Epithelial cell of umbilical artery (primary cell): ENCODE data around the gene MLNR. TPM values are rescaled to one million over a fixed set of nuclear protein-coding genes. Genes with fewer than 3 reads are reported as not detected.

Experiments
- total RNA-seq: library from RNA; depleted of rRNA; stranded (reverse); fragments of >200 nt; gene quantifications from 2 replicates; pipeline ENCODE4 v1.2.3, GENCODE V29; 2014

Gene MLNR, protein sequence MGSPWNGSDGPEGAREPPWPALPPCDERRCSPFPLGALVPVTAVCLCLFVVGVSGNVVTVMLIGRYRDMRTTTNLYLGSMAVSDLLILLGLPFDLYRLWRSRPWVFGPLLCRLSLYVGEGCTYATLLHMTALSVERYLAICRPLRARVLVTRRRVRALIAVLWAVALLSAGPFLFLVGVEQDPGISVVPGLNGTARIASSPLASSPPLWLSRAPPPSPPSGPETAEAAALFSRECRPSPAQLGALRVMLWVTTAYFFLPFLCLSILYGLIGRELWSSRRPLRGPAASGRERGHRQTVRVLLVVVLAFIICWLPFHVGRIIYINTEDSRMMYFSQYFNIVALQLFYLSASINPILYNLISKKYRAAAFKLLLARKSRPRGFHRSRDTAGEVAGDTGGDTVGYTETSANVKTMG
- not detected in 2 replicates for total RNA-seq

DNA sequence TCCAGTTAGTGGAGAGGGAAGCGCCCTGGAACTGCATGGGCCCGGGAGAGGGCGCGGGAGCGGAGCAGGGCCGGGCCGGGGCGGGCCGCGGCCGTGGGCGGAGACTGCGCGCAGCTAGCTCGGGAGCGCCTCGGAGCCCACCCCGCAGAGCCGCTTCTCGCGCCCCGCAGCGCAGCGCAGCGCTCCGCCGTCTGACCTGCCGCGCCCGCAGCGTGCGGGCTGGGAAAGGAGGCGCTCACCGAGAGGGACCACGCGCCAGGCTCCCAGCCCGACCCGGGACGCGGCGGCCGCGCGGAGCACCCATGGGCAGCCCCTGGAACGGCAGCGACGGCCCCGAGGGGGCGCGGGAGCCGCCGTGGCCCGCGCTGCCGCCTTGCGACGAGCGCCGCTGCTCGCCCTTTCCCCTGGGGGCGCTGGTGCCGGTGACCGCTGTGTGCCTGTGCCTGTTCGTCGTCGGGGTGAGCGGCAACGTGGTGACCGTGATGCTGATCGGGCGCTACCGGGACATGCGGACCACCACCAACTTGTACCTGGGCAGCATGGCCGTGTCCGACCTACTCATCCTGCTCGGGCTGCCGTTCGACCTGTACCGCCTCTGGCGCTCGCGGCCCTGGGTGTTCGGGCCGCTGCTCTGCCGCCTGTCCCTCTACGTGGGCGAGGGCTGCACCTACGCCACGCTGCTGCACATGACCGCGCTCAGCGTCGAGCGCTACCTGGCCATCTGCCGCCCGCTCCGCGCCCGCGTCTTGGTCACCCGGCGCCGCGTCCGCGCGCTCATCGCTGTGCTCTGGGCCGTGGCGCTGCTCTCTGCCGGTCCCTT, at the start of gene MLNR:
Gene MLNR (plus strand): TSS at position 303 of the 820 bp plus-strand sequence. CDS start 0 bp downstream, at position 303.

DNA sequence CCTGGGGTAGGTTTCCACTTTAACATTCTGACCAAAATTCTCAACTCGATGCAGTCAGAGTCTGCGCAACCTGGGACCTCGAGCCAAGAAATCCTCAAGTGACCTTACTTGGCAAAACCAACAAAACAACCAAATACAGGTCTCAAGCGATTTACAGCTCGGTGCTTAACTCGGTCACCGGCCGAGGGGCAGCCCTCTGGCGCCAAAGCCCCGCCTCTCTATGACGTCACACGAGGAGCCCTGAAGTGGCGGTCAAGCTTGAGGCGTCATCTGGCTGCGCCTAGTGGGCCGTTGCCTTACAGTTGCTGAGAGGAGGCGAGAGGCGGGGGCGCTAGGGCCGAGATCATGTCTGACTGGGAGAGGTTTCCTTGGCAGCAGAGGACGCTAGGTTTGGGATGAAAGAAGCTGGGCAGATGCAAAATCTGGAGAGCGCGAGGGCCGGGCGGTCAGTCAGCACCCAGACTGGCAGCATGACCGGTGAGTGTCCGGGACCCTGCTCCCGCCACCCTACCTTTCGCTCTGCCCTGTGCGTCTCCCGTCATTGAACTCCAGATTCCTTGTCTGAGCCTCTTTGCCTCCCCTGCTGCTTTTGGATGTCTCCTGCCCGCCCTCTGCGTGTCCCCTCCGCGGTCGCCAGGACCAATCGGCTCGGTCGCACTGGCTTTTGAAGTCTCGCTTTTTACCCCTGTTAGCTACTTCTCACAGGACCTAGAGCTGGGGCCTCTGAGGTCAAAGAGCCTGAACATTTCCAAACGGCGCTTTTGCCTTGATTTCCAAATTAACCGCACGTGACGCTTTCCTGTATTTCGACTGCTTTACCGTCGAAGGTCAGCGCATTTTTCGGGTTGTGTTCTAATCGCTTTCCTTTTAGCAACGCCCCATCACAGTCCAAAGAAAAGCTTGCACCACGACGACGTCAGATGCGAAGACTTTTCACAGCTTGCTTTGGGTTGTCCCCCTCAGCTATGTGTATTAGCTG, 27.8 kb downstream of the MLNR start, which contains the start of gene CDADC1:
Gene CDADC1 (plus strand): TSS at position 283 of the 979 bp plus-strand sequence. CDS start 113 bp downstream, at position 396.

Other genes with a start within 250 kb of the MLNR start
- gene FNDC3A, start 244.4 kb upstream of the MLNR start, total RNA-seq = 45.8 and 52.9 TPM in 2 replicates
- gene CDADC1, start 27.6 kb downstream of the MLNR start, total RNA-seq = 2.9 and 4.4 TPM in 2 replicates
- 5.8 and 10.4 TPM in 2 replicates for gene CAB39L, start 223.7 kb downstream of the MLNR start, total RNA-seq
- 1.9 and 3.8 TPM in 2 replicates for gene SETDB2, start 223.9 kb downstream of the MLNR start, total RNA-seq